Measurements from ENCODE around the gene RABGAP1L.

Gene RABGAP1L

GRCh38 chr1:174158767-174159251, 511 bp upstream of the RABGAP1L start (continued):
- TF ChIP-seq ZBTB10 (tag by site-specific recombination; IDR thresholded peaks at IDR 0.05) (peak; percentile 18; the same call in 1 of the 2 replicates), ZBTB26 (tag by site-specific recombination; optimal IDR thresholded peaks at IDR 0.05) (no peak), ZBTB48 (tag by site-specific recombination; IDR thresholded peaks at IDR 0.05) (peak; percentile 54; the same call in 1 of the 2 replicates), REPIN1 (tag by site-specific recombination; IDR thresholded peaks at IDR 0.05; ENCODE audit: low read depth) (no peak), ZNF26 (tag by site-specific recombination; IDR thresholded peaks at IDR 0.05) (no peak), ZNF692 (tag by site-specific recombination; IDR thresholded peaks at IDR 0.05) (no peak; the same call in 1 of the 2 replicates), SP3 (tag by site-specific recombination; IDR thresholded peaks at IDR 0.05) (no peak), EGR2 (tag by site-specific recombination; IDR thresholded peaks at IDR 0.05; ENCODE audit: low read depth) (no peak), ZNF596 (tag by site-specific recombination; IDR thresholded peaks at IDR 0.05) (no peak), ZNF561 (tag by site-specific recombination; IDR thresholded peaks at IDR 0.05; ENCODE audit: borderline replicate concordance) (no peak), ZNF140 (tag by site-specific recombination; IDR thresholded peaks at IDR 0.05) (no peak), KLF8 (tag by site-specific recombination; IDR thresholded peaks at IDR 0.05) (no peak), ZNF48 (tag by site-specific recombination; IDR thresholded peaks at IDR 0.05) (no peak), ZNF335 (tag by site-specific recombination; conservative IDR thresholded peaks at IDR 0.05) (peak; percentile 36; the same call in 1 of the 2 replicates), ZNF426 (tag by site-specific recombination; IDR thresholded peaks at IDR 0.05) (no peak), HOXA7 (CRISPR knock-in tag; IDR thresholded peaks at IDR 0.05; ENCODE audit: borderline replicate concordance) (no peak), ZNF791 (tag by site-specific recombination; IDR thresholded peaks at IDR 0.05) (no peak), ZNF114 (tag by site-specific recombination; IDR thresholded peaks at IDR 0.05) (no peak), ZIC2 (tag by site-specific recombination; IDR thresholded peaks at IDR 0.05) (no peak), ZNF211 (tag by site-specific recombination; IDR thresholded peaks at IDR 0.05; ENCODE audit: low read depth) (no peak), ZNF521 (tag by site-specific recombination; IDR thresholded peaks at IDR 0.05) (no peak), ZNF354C (tag by site-specific recombination; IDR thresholded peaks at IDR 0.05; ENCODE audit: borderline replicate concordance, low read depth) (no peak), ZNF639 (tag by site-specific recombination; IDR thresholded peaks at IDR 0.05) (no peak), KLF7 (tag by site-specific recombination; IDR thresholded peaks at IDR 0.05; ENCODE audit: borderline replicate concordance) (no peak), ZNF341 (tag by site-specific recombination; IDR thresholded peaks at IDR 0.05; ENCODE audit: low read depth) (no peak), HOXC10 (CRISPR knock-in tag; IDR thresholded peaks at IDR 0.05) (no peak), ZNF654 (tag by site-specific recombination; IDR thresholded peaks at IDR 0.05; ENCODE audit: low read depth) (no peak), HOXD13 (CRISPR knock-in tag; IDR thresholded peaks at IDR 0.05; ENCODE audit: borderline replicate concordance) (no peak), ZNF248 (tag by site-specific recombination; IDR thresholded peaks at IDR 0.05) (no peak), ZXDB (tag by site-specific recombination; IDR thresholded peaks at IDR 0.05) (no peak; the same call in 1 of the 2 replicates), CTCF (tag by site-specific recombination; IDR thresholded peaks at IDR 0.05) (no peak), ZNF133 (tag by site-specific recombination; IDR thresholded peaks at IDR 0.05) (no peak)

All from HEK293 (cell line).